Tibial artery (tissue), 4 donors: ENCODE data around the gene HUS1.

ENCODE experiments used
- DNase-seq, 2 donors: peaks; one replicate each; pipeline ENCODE4 v3.0.0-alpha.2; 2019
- H3K27ac ChIP-seq, 2 donors: fragments of 200-600 bp; sonication (generic) in 1 of 2; 1 replicate in 1 of 2; 2 replicates in 1 of 2; pipeline ENCODE4 v1.5.1; 2018 to 2019; ENCODE audit warnings: mild to moderate bottlenecking in 1 of 2
- H3K27me3 ChIP-seq, 2 donors: fragments of 200-600 bp; sonication (generic) in 1 of 2; one replicate each; pipeline versions ENCODE4 v1.5.1 to v1.6.0; 2016 to 2019
- H3K36me3 ChIP-seq, 3 donors: fragments of 200-600 bp; sonication (generic) in 2 of 3; one replicate each; pipeline ENCODE4 v1.5.1; 2016 to 2019; ENCODE audit warnings: mild to moderate bottlenecking in 2 of 3
- H3K4me1 ChIP-seq, 4 donors: fragments of 200-600 bp; sonication (generic) in 2 of 4; 1 replicate in 3 of 4; 2 replicates in 1 of 4; pipeline ENCODE4 v1.5.1; 2016 to 2019
- H3K4me3 ChIP-seq, 2 donors: fragments of 200-600 bp; sonication (generic) in 1 of 2; 1 replicate in 1 of 2; 2 replicates in 1 of 2; pipeline ENCODE4 v1.5.1; 2018 to 2019; ENCODE audit warnings: mild to moderate bottlenecking in 2 of 2
- H3K9me3 ChIP-seq, 3 donors: fragments of 200-600 bp; sonication (generic) in 1 of 3; one replicate each; pipeline ENCODE4 v1.5.1; 2016 to 2019
- CTCF ChIP-seq, 2 experiments: fragments of 200-600 bp in 1 of 2; fragments of 450-650 bp in 1 of 2; IDR thresholded peaks; one replicate each; pipeline ENCODE4 v1.5.1; 2017 to 2019; ENCODE audit warnings: antibody characterized with exemption in 2 of 2, mild to moderate bottlenecking in 1 of 2, moderate library complexity in 1 of 2
- intact Hi-C: fragments of 100-400 bp; cut with DNase I; formaldehyde crosslinking; loops from one replicate; pipeline ENCODE4 v1.15.0; 2023; ENCODE audit warnings: low total_unique reads

HUS1 gene

DNA sequence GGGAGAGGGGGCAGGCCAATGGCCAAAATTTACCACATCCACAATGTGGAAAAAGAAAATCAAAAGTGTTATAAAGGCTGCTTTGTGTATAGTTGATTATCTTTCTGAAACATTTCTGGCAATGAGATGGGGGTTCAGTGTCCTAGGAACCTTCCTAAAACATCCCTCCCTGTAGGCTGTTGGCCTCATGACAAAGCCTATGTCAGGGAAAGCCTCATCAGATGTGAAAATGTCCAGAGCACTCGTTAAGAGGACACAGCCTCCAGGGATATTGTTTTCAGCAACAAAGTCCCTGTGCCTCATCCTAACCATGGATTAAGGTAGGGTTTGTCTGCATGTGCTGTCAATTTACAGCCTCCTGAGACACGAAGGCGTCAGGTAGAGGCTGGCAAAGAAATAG is 32.5 kb upstream of the HUS1 start:
- Histone ChIP-seq H3K27ac (no peak overlapping the region), H3K4me1 (no peaks in the 10 kb centered on the region)
- DNase-seq = no peak

DNA sequence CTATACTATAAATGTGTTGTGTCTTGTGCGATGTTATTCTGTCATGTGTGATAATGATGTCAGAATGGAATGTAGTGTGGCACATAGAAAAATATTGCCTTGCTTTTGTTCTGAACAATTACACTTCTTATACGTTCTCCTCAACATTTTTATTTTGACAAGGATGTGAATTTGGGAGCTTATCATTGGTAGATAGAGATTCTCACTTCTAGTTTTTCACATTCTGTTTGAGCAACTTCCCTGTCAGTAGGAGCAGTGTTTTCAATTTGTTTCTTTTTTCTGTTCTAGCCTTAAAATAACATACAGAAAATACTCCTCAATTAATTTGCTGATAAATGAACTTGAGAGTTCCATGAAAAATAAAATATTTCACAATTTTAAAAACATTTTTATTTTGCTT is 31.9 kb upstream of the HUS1 start:
- no peaks in the 10 kb centered on the region for H3K4me1 ChIP-seq
- no peak overlapping the region for H3K27ac ChIP-seq
- H3K36me3 ChIP-seq = no peaks in the 10 kb centered on the region
- TF ChIP-seq CTCF (IDR thresholded peaks at IDR 0.05) = no peak
- H3K9me3 ChIP-seq = no peaks in the 10 kb centered on the region
- intact Hi-C loops = no loop called here
- H3K27me3 ChIP-seq = no peaks in the 10 kb centered on the region
- no peak for DNase-seq
- H3K4me3 ChIP-seq = no peak overlapping the region

More for the DNA sequence above, 32.5 kb upstream of the HUS1 start:
- Histone ChIP-seq H3K4me3 (no peak overlapping the region), H3K9me3 (no peaks in the 10 kb centered on the region), H3K27me3 (no peaks in the 10 kb centered on the region), H3K36me3 (no peaks in the 10 kb centered on the region)
- intact Hi-C loops = no loop called here
- TF ChIP-seq CTCF (IDR thresholded peaks at IDR 0.05) = no peak

GRCh38 chr7:48009954-48010353 is 30.5 kb upstream of the HUS1 start:
- H3K27ac ChIP-seq = no peak overlapping the region
- H3K4me1 ChIP-seq = no peaks in the 10 kb centered on the region
- intact Hi-C loops = no loop called here
- no peak for DNase-seq
- no peak for TF ChIP-seq CTCF (IDR thresholded peaks at IDR 0.05)
- no peak overlapping the region for H3K4me3 ChIP-seq
- H3K27me3 ChIP-seq = no peaks in the 10 kb centered on the region
- no peaks in the 10 kb centered on the region for H3K36me3 ChIP-seq
- H3K9me3 ChIP-seq = no peaks in the 10 kb centered on the region

GRCh38 chr7:48009257-48009656 is 29.8 kb upstream of the HUS1 start:
- Histone ChIP-seq H3K27ac (no peak overlapping the region), H3K4me3 (no peak overlapping the region), H3K27me3 (no peaks in the 10 kb centered on the region), H3K9me3 (no peaks in the 10 kb centered on the region), H3K36me3 (no peaks in the 10 kb centered on the region), H3K4me1 (no peaks in the 10 kb centered on the region)
- no peak for DNase-seq
- no peak for TF ChIP-seq CTCF (IDR thresholded peaks at IDR 0.05)
- intact Hi-C loops = no loop called here

- Histone ChIP-seq H3K9me3 (no peaks in the 10 kb centered on the region), H3K27me3 (no peaks in the 10 kb centered on the region), H3K36me3 (no peaks in the 10 kb centered on the region), H3K4me1 (no peaks in the 10 kb centered on the region), H3K4me3 (no peak overlapping the region), H3K27ac (no peak overlapping the region)
- no peak for TF ChIP-seq CTCF (IDR thresholded peaks at IDR 0.05)
- DNase-seq = no peak
- intact Hi-C loops = no loop called here
Observed at GRCh38 chr7:48006866-48007265, 27.5 kb upstream of the HUS1 start.

- H3K27ac ChIP-seq = no peak overlapping the region
- H3K36me3 ChIP-seq = no peaks in the 10 kb centered on the region
- intact Hi-C loops = no loop called here
- no peak for TF ChIP-seq CTCF (IDR thresholded peaks at IDR 0.05)
- H3K9me3 ChIP-seq = no peaks in the 10 kb centered on the region
- no peaks in the 10 kb centered on the region for H3K4me1 ChIP-seq
- no peaks in the 10 kb centered on the region for H3K27me3 ChIP-seq
- no peak for DNase-seq
- H3K4me3 ChIP-seq = no peak overlapping the region
Observed at GRCh38 chr7:48004638-48005037, 25.2 kb upstream of the HUS1 start.
